Right renal pelvis (tissue), 4 donors: Measurements from ENCODE around the gene HEBP2. TPM values are rescaled to one million over a fixed set of nuclear protein-coding genes. Genes with fewer than 3 reads are reported as not detected.
"Not testable (repeated sequence)": the region's sequence is repeated elsewhere in the genome, so short reads cannot be mapped to it uniquely, and the experiment has no call there.

Experiments used
- DNase-seq, 4 donors: peaks; one replicate each; pipeline ENCODE4 v3.0.0-alpha.2; 2013; ENCODE audit warnings: low read depth in 4 of 4, low spot score in 3 of 4, missing footprints in 1 of 4
- polyA plus RNA-seq, 4 donors: library from polyadenylated mRNA; unstranded; fragments of 120-200 nt; gene quantifications; one replicate each; pipeline ENCODE4 v1.2.1, GENCODE V29; 2013; ENCODE audit not compliant: insufficient read length in 4 of 4

The HEBP2 gene
- 10 to 100 TPM; 59.3 to 68.5 (median 62.1) TPM for polyA plus RNA-seq

DNA sequence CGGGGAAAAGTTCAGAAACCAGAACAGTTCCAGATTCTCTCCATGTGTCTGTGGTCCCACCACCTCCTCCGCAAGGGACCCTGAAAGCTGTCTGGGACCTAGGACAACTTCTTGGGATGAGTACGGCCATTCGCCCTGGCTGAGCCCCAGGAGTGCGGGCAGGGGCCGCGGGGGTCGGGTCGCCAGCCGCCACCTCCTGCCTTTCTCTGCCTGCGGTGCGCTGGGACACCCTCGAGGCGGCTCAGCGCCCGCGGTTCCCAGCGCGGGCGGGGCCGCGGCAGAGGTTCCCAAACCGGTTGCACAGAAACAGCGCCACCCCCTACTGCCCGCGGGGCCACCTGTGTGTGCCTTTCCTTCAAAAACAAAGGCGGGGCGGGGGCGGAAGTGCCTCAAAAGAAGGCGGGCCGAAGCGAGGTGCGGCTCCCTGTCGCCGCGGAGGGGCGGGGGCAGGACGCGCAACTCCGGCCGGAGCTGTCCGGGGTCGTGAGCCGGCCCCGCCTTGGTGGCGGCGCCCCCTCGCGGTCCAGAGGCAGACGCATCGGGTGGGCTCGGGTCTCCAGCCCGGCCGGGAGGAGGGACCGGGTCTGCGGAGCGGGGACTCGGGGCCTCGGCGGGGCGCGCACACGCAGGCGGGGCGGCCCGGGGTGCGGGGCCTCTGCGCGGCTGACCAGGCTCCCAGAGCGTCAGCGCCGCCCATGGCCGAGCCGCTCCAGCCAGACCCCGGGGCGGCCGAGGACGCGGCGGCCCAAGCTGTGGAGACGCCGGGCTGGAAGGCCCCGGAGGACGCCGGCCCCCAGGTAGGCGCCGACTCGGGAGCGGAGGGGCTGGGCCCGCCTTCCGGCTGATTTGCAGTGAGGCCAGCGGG lies at the start of gene HEBP2:
Gene HEBP2 (plus strand): TSS at position 423 of the 865 bp plus-strand sequence. CDS start 273 bp downstream, at position 696.
- DNase-seq: peak; percentile 85 to 89 (median 87)

DNA sequence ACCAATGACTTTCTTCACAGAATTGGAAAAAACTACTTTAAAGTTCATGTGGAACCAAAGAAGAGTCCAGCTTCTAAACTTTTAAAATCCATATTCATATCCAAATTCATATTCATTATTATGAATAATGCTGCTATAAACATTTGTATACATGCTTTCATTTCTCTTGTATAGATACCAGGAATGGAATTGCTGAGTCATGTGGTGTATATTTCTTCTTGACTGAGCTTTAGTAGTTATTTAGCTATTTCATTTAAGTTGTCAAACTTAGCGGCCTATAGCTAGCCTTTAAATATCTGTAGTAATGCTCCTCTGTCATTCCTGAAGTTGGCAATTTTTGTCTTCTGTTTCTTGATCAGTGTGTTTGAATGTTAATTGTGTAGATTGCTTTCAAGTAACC lies 46.1 kb upstream of the HEBP2 start:
- DNase-seq: no peak

GRCh38 chr6:138368684-138369083 lies 35.3 kb upstream of the HEBP2 start:
- not testable (repeated sequence) for DNase-seq

- no peak for DNase-seq
Measured at GRCh38 chr6:138370631-138371451, 33.2 kb upstream of the HEBP2 start.

GRCh38 chr6:138371452-138371711 lies 32.6 kb upstream of the HEBP2 start:
- no peak for DNase-seq

- no peak for DNase-seq
Measured at GRCh38 chr6:138371720-138372119, 32.3 kb upstream of the HEBP2 start.

- no peak for DNase-seq
Measured at GRCh38 chr6:138372711-138373463, 31.1 kb upstream of the HEBP2 start.

GRCh38 chr6:138374230-138374629 lies 29.8 kb upstream of the HEBP2 start:
- DNase-seq: no peak

- no peak for DNase-seq
Measured at GRCh38 chr6:138374815-138375214, 29.2 kb upstream of the HEBP2 start.

DNA sequence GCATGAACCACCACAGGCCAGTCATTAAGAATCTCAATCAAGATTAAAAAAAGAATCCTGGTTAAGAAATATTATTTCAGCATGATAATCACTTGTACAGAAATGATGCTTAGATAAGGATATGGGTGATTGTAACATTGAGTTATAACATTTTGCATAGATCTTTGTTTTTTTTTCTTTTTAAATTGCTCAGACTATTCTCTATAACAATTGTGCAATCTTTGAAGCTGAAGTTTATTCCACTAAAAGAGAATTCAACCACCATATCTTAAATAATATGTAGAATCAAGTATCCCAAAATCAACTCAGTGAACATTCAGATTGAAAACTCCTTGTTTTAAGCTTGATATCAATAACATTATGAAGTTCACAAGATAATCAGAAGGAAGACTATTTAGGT lies 27.0 kb upstream of the HEBP2 start:
- DNase-seq: no peak

DNA sequence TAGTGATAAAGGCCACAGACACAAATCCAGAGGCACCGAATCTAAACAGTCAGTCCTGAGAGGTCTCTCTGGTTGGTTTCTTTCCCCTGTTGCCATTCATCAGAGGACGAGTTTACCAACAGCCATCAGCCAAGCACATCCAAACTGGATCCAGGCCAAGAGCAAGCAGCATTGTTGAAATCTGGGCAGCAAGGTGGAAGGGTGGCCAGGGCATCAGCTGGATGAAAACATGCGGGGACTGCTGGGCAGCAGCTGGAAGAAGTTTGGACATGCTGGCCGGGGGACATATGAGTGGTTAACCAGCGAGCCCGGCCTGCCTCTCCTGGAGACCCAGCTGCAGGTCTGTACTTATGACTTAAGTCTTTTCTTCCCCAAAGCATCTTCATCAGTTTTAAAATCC lies 26.2 kb upstream of the HEBP2 start, which contains the start of gene SMIM28:
Gene SMIM28 (plus strand): TSS at position 62 of the 400 bp plus-strand sequence. CDS start 168 bp downstream, at position 230.
- DNase-seq: no peak

DNA sequence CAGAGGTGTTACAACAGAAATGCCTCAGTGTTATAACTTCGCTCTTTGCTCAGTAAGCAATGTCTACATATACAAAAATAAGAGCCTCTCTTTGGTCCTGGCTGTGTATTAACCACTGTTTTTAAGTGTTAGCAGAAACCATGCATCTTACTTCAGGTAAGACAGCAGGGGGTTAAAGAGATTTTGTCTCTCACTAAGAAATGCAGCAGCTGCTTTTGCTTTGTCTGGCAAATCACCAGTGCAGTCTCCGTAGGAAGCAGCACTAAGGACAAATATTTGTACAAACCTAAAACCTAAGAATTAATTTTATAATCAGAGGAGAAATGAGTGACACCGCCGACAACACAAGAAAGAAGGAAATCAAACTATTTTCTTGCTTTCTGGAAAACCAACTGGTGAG lies 25.6 kb upstream of the HEBP2 start:
- no peak for DNase-seq

DNA sequence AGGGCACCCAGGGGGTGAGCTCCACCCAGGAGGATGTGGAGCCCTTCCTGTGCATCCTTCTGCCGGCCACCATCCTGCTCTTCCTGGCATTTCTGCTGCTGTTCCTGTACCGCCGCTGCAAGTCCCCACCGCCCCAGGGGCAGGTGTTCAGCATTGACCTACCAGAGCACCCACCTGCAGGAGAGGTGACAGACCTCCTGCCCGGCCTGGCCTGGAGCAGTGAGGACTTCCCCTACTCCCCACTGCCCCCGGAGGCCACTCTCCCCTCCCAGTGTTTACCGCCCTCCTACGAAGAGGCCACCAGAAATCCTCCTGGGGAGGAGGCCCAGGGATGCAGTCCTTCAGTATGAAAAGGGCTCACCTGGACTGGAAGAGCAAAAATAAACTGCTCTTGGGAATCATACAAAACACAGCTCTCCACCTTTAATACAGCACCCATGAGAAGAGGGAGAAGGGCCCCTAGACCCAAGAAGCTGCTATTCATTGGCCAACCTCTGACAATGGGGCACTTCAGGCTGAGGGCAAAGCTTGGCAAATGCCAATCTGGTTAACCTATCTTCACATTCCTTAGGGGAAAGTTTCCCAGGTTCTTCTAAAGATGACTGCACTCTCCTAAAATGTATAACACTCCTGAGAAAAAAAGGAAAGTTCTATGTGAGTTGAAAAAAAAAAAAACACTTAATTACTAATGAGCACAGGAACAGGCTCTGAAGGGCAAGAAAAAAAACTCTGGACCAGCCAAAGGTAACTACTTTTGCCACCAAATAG lies 21.3 kb upstream of the HEBP2 start:
- no peak for DNase-seq

DNA sequence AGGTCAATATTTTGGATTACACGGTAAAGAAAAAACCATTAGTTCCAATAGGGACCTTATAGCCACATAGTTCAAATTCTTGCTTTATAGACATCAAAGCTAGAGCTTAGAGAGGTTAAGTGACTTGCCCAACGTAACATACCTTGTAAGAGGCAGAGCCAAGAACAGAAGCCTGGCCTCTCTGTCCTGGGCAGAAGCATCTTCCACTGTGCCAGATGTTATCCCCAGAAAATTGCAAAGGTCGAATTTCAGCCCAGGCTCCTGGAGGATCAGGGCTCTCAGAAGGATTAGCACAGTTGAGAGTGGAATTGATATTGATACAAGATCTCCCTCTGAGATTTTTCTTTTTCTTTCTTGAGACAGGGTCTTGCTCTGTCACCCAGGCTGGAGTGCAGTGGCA lies 20.2 kb upstream of the HEBP2 start:
- no peak for DNase-seq

GRCh38 chr6:138386897-138387296 lies 17.1 kb upstream of the HEBP2 start:
- no peak for DNase-seq

DNA sequence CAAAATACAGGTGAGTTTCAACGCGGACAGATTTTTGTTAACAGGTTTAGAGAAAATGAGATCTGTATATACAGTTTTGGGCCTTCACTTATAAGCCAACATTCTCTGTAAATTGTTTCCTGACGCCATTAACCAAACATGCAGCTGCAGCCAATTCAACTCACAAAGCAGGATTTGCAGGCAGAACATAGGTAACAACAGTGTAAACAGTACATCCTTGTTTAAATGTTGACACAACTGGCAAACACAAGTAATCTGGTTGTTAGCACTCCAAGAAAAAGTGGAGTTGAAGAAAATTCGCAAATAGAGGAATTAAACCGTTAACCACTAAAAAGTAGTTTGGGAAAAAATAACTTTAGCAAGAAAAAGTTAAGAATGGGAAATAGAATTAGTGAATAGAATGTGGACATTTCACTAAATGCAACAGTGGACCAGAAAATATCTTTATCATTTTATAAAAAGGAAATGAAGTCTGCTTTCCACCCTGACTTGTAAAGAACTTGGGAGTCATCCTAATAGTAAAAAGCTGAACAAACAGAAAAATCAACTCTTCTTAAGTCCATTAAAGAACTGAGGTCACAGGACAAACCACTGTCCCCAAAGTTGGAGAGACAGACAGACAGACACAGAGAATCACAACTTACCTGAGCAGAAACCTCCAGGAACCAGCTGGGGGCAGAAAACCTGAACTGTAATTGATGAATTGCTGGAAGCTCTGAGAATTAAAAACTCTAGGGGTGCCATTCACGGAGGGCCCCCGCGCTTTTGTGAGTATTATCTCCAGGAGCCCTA lies 16.2 kb upstream of the HEBP2 start:
- no peak for DNase-seq

GRCh38 chr6:138389551-138389950 lies 14.5 kb upstream of the HEBP2 start:
- DNase-seq: no peak

GRCh38 chr6:138393871-138394783 lies 9.9 kb upstream of the HEBP2 start:
- DNase-seq: no peak
